HEK293 (cell line): ENCODE measurements around the gene DMBX1.

Source experiments
- CTCF ChIA-PET: fragments of 350-600 bp; formaldehyde crosslinking; extraction: SDS; loops from one replicate; lab custom pipeline; 2021; ENCODE audit warnings: antibody characterized with exemption; lab: Yijun Ruan, JAX
- POLR2A ChIA-PET: fragments of 300-600 bp; formaldehyde crosslinking; extraction: SDS; loops from one replicate; lab custom pipeline; 2020; ENCODE audit warnings: antibody characterized with exemption, inconsistent platforms; lab: Yijun Ruan, JAX
- H3K27ac ChIP-seq: fragments of 200-500 bp; sonication (Bioruptor generic); 2 replicates; pipeline ENCODE4 v1.5.1; 2014; ENCODE audit warnings: low read depth, low read length, control low read depth, inconsistent platforms; ENCODE audit errors: extremely low read depth
- H3K36me3 ChIP-seq, 2 experiments: fragments of 200-500 bp in 1 of 2; sonication (Bioruptor generic) in 1 of 2; 1 replicate in 1 of 2; 2 replicates in 1 of 2; pipeline ENCODE4 v1.5.1; 2014 to 2017; ENCODE audit warnings: inconsistent platforms in 2 of 2, low read length in 2 of 2; ENCODE audit not compliant: control insufficient read depth in 2 of 2, insufficient read depth in 1 of 2
- H3K4me1 ChIP-seq: fragments of 200-500 bp; sonication (Bioruptor generic); 2 replicates; pipeline ENCODE4 v1.5.1; 2014; ENCODE audit warnings: mild to moderate bottlenecking, low read length, inconsistent platforms; ENCODE audit not compliant: control insufficient read depth, insufficient read depth
- H3K4me3 ChIP-seq: 2 replicates; pipeline ENCODE4 v1.5.1; 2011; ENCODE audit warnings: low read depth, mild to moderate bottlenecking, control low read depth, low read length, moderate library complexity
- H3K9me3 ChIP-seq: fragments of 200-500 bp; sonication (Bioruptor generic); 2 replicates; pipeline ENCODE4 v1.5.1; 2014; ENCODE audit warnings: low read depth, low read length, inconsistent platforms; ENCODE audit not compliant: control insufficient read depth, insufficient read depth
- EGR2 ChIP-seq: fragments of 450-650 bp; formaldehyde crosslinking; IDR thresholded peaks from 2 replicates; pipeline ENCODE4 v1.5.1; 2016; ENCODE audit warnings: low read depth, missing biosample characterization, missing genetic modification characterization
- INSM2 ChIP-seq: fragments of 450-650 bp; formaldehyde crosslinking; IDR thresholded peaks from 2 replicates; pipeline ENCODE4 v1.5.1; 2016; ENCODE audit warnings: missing biosample characterization, missing genetic modification characterization
- PRDM1 ChIP-seq: fragments of 450-650 bp; formaldehyde crosslinking; IDR thresholded peaks from 2 replicates; pipeline ENCODE4; 2016; ENCODE audit warnings: missing biosample characterization, missing genetic modification characterization
- TCF7L2 ChIP-seq: IDR thresholded peaks from 2 replicates; pipeline ENCODE4 v1.6.1; 2011; ENCODE audit warnings: low read depth, mild to moderate bottlenecking, inconsistent platforms, low read length, moderate library complexity, borderline replicate concordance
- ZFHX2 ChIP-seq: fragments of 450-650 bp; formaldehyde crosslinking; conservative IDR thresholded peaks from 2 replicates; pipeline ENCODE4 v1.5.1; 2016; ENCODE audit warnings: missing biosample characterization, missing genetic modification characterization
- ZNF114 ChIP-seq: fragments of 450-650 bp; formaldehyde crosslinking; IDR thresholded peaks from 2 replicates; pipeline ENCODE4 v1.5.0; 2017; ENCODE audit warnings: missing biosample characterization, missing genetic modification characterization
- ZNF146 ChIP-seq: fragments of 450-650 bp; formaldehyde crosslinking; IDR thresholded peaks from 2 replicates; pipeline ENCODE4 v1.5.1; 2016; ENCODE audit warnings: missing biosample characterization, missing genetic modification characterization
- ZNF2 ChIP-seq: fragments of 450-650 bp; formaldehyde crosslinking; IDR thresholded peaks from 2 replicates; pipeline ENCODE4 v1.5.1; 2016; ENCODE audit warnings: missing biosample characterization, missing genetic modification characterization
- ZNF248 ChIP-seq: fragments of 450-650 bp; formaldehyde crosslinking; IDR thresholded peaks from 2 replicates; pipeline ENCODE4 v1.5.1; 2017; ENCODE audit warnings: missing biosample characterization, missing genetic modification characterization
- ZNF280C ChIP-seq: fragments of 450-650 bp; formaldehyde crosslinking; IDR thresholded peaks from 2 replicates; pipeline ENCODE4 v1.5.1; 2016; ENCODE audit warnings: missing biosample characterization, missing genetic modification characterization
- ZNF394 ChIP-seq: fragments of 450-650 bp; formaldehyde crosslinking; IDR thresholded peaks from 2 replicates; pipeline ENCODE4 v1.5.1; 2016; ENCODE audit warnings: missing biosample characterization, missing genetic modification characterization, mild to moderate bottlenecking, moderate library complexity, borderline replicate concordance
- ZNF423 ChIP-seq: fragments of 450-650 bp; formaldehyde crosslinking; IDR thresholded peaks from 2 replicates; pipeline ENCODE4 v1.5.1; 2016; ENCODE audit warnings: missing biosample characterization, missing genetic modification characterization
- ZNF473 ChIP-seq: fragments of 450-650 bp; formaldehyde crosslinking; IDR thresholded peaks from 2 replicates; pipeline ENCODE4 v1.5.1; 2017; ENCODE audit warnings: missing biosample characterization, missing genetic modification characterization
- ZNF664 ChIP-seq: fragments of 450-650 bp; formaldehyde crosslinking; IDR thresholded peaks from 2 replicates; pipeline ENCODE4 v1.5.1; 2016; ENCODE audit warnings: missing biosample characterization, missing genetic modification characterization
- ZNF843 ChIP-seq: fragments of 450-650 bp; formaldehyde crosslinking; IDR thresholded peaks from 2 replicates; pipeline ENCODE4 v1.5.1; 2016; ENCODE audit warnings: missing biosample characterization, missing genetic modification characterization
- ZSCAN5A ChIP-seq: fragments of 450-650 bp; formaldehyde crosslinking; IDR thresholded peaks from 2 replicates; pipeline ENCODE4 v1.5.1; 2016; ENCODE audit warnings: missing biosample characterization, missing genetic modification characterization

DMBX1 gene

GRCh38 chr1:46480959-46481646 is 8.5 kb upstream of the DMBX1 start:
- Histone ChIP-seq H3K27ac (no peak overlapping the region), H3K4me1 (no peaks in the 10 kb centered on the region), H3K9me3 (no peaks in the 10 kb centered on the region), H3K4me3 (no peak overlapping the region), H3K36me3 (no peaks in the 10 kb centered on the region)
- ChIA-PET POLR2A (no interaction called here), CTCF (interaction anchor here (0.6 to 18.9 kb wide), 13 partner anchors 11 to 67 kb away, joined by 3 to 418 read pairs (median 4); a partner anchor contains a TSS)
- TF ChIP-seq TCF7L2, result no peak
- 0 out of 2 replicates have a peak, but pooled peaks have one; percentile 17 for TF ChIP-seq EGR2 (tag by site-specific recombination)
- no peak for TF ChIP-seq ZNF114 (tag by site-specific recombination)
- no peak for TF ChIP-seq INSM2 (tag by site-specific recombination)

GRCh38 chr1:46481961-46482360 is 7.7 kb upstream of the DMBX1 start:
- no peak overlapping the region for H3K27ac ChIP-seq
- no peaks in the 10 kb centered on the region for H3K9me3 ChIP-seq
- H3K4me3 ChIP-seq, result no peak overlapping the region
- no peak for TF ChIP-seq ZSCAN5A
- TF ChIP-seq PRDM1 (tag by site-specific recombination), result no peak
- TF ChIP-seq ZNF843 (tag by site-specific recombination), result no peak
- TF ChIP-seq ZFHX2 (tag by site-specific recombination), result no peak
- TF ChIP-seq ZNF280C, result no peak
- no peak for TF ChIP-seq ZNF423 (tag by site-specific recombination)
- no peak for TF ChIP-seq ZNF664 (tag by site-specific recombination)
- TF ChIP-seq ZNF2 (tag by site-specific recombination), result no peak
- TF ChIP-seq EGR2 (tag by site-specific recombination), result no peak
- TF ChIP-seq, all 188 proteins: peak for 0
- ChIA-PET POLR2A (interaction anchor here (0.5 to 0.6 kb wide), 2 partner anchors 54 to 138 kb away, joined by 4 read pairs; no protein-coding TSS in a partner anchor), CTCF (interaction anchor here (0.6 to 18.9 kb wide), 12 partner anchors 10 to 66 kb away, joined by 3 to 418 read pairs (median 4); a partner anchor contains a TSS)
- Histone ChIP-seq H3K36me3 (no peaks in the 10 kb centered on the region), H3K4me1 (no peaks in the 10 kb centered on the region)

GRCh38 chr1:46483589-46483988 is 6.0 kb upstream of the DMBX1 start:
- POLR2A ChIA-PET, result no interaction called here
- CTCF ChIA-PET, result interaction anchor here (0.6 to 18.9 kb wide), 4 partner anchors 33 to 954 kb away, joined by 3 to 418 read pairs (median 7); partner anchors contain the start of gene FOXD2
- Histone ChIP-seq H3K27ac (no peak overlapping the region), H3K4me3 (no peak overlapping the region), H3K4me1 (no peaks in the 10 kb centered on the region), H3K9me3 (no peaks in the 10 kb centered on the region), H3K36me3 (no peaks in the 10 kb centered on the region)
- TF ChIP-seq ZNF394 (tag by site-specific recombination), result no peak
- no peak for TF ChIP-seq ZNF248 (tag by site-specific recombination)
- TF ChIP-seq ZNF146 (tag by site-specific recombination), result no peak
- TF ChIP-seq ZNF473 (tag by site-specific recombination), result no peak
